Stomach (tissue), 9 donors: ENCODE measurements around the gene ACAP3. TPM values are rescaled to one million over a fixed set of nuclear protein-coding genes. Genes with fewer than 3 reads are reported as not detected.

Experiments used
- DNase-seq, 2 donors: peaks; one replicate each; pipeline versions ENCODE4 v3.0.0 to v3.0.0-alpha.2; 2013 to 2019
- H3K27ac ChIP-seq, 5 donors: fragments of 200-600 bp in 4 of 5; sonication (generic) in 4 of 5; one replicate each; pipeline ENCODE4 v1.5.1; 2013 to 2019; ENCODE audit warnings: mild to moderate bottlenecking in 1 of 5, moderate library complexity in 1 of 5
- H3K27me3 ChIP-seq, 3 donors: fragments of 200-600 bp; sonication (generic); one replicate each; pipeline ENCODE4 v1.5.1; 2017 to 2019; ENCODE audit warnings: mixed run types in 1 of 3
- H3K36me3 ChIP-seq, 4 donors: fragments of 200-600 bp; sonication (generic); 1 replicate in 3 of 4; 2 replicates in 1 of 4; pipeline ENCODE4 v1.5.1; 2016 to 2019
- H3K4me1 ChIP-seq, 4 donors: fragments of 200-600 bp; sonication (generic); one replicate each; pipeline ENCODE4 v1.5.1; 2016 to 2019
- H3K4me3 ChIP-seq, 4 donors: fragments of 200-600 bp; sonication (generic) in 3 of 4; one replicate each; pipeline ENCODE4 v1.5.1; 2016 to 2019; ENCODE audit warnings: mild to moderate bottlenecking in 1 of 4
- H3K9me3 ChIP-seq, 4 donors: fragments of 200-600 bp; sonication (generic); one replicate each; pipeline ENCODE4 v1.5.1; 2016 to 2019
- EP300 ChIP-seq: sonication (generic); formaldehyde crosslinking; IDR thresholded peaks from one replicate; pipeline ENCODE4 v1.6.1; 2017; ENCODE audit warnings: antibody characterized with exemption
- POLR2A ChIP-seq, 4 donors: fragments of 450-650 bp; IDR thresholded peaks; one replicate each; pipeline ENCODE4 v1.6.1; 2016; ENCODE audit warnings: antibody characterized with exemption in 4 of 4, control low read depth in 2 of 4, mild to moderate bottlenecking in 1 of 4, moderate library complexity in 1 of 4
- POLR2AphosphoS5 ChIP-seq, 3 donors: sonication (generic); formaldehyde crosslinking; IDR thresholded peaks; one replicate each; pipeline ENCODE4 v1.6.1; 2016; ENCODE audit warnings: antibody characterized with exemption in 3 of 3
- WGBS, 5 donors: extraction: QIAGEN DNeasy Blood & Tissue Kit in 3 of 5; methylation state at CpG; one replicate each; pipeline versions ENCODE4 v1.1.5 to v1.1.7; 2013 to 2018; 5-methylcytosine and 5-hydroxymethylcytosine counted together
- intact Hi-C: fragments of 100-400 bp; cut with DNase I; formaldehyde crosslinking; loops from one replicate; pipeline ENCODE4 v1.15.1; 2023; ENCODE audit warnings: low total_unique reads
- polyA plus RNA-seq, 3 donors: library from polyadenylated mRNA; stranded (reverse); fragments of 200-250 nt; gene quantifications; one replicate each; pipeline ENCODE4 v1.2.3, GENCODE V29; 2013
- total RNA-seq, 5 donors: library from RNA; depleted of rRNA; stranded (reverse); fragments of >200 nt; gene quantifications; one replicate each; pipeline versions ENCODE4 v1.1.0 to v1.2.3, GENCODE V29; 2014 to 2016
- TF ChIP-seq, protein P1 (sequence below), 7 experiments: fragments of 450-650 bp in 4 of 7; fragments of 200-600 bp in 3 of 7; sonication (generic) in 3 of 7; IDR thresholded peaks; one replicate each; pipeline ENCODE4 v1.5.1; 2016 to 2019; ENCODE audit warnings: antibody characterized with exemption in 7 of 7, control low read depth in 2 of 7, mild to moderate bottlenecking in 1 of 7
- donor health status: healthy with polysubstance abuse.
- donor health status: Bipolar disorder and iron deficiency.
- donor health status: healthy.

The ACAP3 gene
- total and polyA plus RNA-seq, 8 donors, result 17.9 to 374 (median 51.2) TPM

DNA sequence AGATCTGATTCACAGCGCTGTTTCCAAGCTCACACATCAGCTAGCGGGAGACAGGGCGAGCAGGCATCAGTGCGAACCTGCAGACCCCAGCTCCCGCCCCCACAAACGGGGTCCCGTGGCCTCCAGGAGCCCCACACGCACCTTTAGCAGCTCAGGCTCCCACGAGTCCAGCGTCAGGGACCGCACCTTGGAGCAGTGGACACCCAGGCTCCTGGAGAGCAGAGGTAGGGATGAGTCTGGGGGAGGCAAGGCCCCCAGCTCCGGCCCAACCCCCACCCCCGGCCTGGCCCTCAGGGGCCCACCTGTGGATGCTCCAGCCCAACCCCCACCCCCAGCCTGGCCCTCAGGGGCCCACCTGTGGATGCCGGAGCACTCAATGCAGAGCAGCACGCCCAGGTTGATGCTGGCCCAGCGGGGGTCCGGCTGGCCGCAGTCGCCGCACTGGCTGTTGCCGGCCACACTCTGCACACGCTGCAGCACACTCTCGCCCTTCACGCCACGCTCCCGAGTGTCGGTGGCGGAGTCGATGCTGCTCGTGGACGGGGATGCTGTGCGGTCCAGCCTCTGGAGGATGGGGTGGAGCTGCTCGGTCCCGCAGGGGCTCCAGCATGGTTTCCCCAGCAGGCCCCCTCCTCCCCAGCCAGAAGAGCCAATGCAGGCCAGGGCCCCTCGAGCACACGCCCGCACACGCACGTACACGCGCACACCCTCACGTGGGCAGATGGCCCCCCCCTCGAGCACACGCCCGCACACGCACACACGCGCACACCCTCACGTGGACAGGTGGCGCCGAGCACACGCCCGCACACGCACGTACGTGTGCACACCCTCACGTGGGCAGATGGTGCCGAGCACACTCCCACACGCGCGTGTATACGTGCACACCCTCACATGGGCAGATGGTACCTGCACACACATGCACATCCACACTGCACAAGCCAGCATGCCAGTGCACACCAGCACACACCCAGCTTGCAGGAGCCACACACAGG is 11.4 kb downstream of the ACAP3 start:
- WGBS, 5 donors, result 94 to 96% (median 95%) methylated on average over 39 to 62 of the region's 62 CpGs

DNA sequence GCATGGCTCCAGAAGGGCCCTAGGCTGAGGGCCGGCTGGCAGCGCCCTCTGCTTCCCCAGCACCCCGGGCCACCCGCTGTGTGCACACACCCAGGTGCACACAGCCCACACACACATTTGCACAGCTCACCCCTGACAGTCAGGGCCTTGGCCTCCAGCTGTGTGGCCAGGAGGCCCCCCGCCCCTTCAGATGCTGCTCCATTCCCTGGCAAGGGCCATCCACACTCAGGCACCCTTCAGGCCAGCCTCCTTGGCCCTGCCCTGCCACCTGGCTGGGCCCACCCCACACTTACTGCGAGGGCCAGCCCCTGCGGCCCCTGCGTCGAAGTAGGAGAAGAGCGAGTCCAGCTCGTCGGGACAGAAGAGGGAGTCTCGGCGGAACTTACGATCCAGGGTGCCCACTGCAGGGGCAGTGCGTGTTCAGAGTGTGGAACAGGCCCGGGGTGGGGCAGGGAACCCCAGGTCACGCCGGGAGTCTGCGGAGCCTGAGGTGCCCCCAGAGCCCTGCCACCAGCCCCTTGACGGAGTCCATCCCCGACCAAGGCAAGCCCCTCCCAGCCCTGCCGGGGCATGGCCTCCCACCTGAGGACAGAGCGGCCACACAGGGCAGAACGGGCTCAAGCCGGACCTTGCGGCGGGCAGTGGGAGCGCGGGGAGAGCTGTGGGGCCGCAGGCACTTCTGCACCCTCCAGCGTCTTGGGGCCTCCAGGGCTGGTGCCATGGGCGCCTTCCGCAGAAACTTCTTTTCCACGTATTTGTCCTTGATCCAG is 12.4 kb downstream of the ACAP3 start:
- 92 to 96% (median 95%) methylated on average over 18 to 35 of the region's 35 CpGs for WGBS, 5 donors
- no peaks in the 10 kb centered on the region for H3K9me3 ChIP-seq
- no peak overlapping the region for H3K4me3 ChIP-seq
- H3K27me3 ChIP-seq, result no peaks in the 10 kb centered on the region
- no peak overlapping the region for H3K27ac ChIP-seq
- peaks cover 12 to 20% (median 17%) of the 10 kb centered on the region in 4 donors for H3K4me1 ChIP-seq
- DNase-seq, result no peak
- TF ChIP-seq POLR2A (IDR thresholded peaks at IDR 0.05) (no peak), EP300 (no peak), POLR2AphosphoS5 (IDR thresholded peaks at IDR 0.05) (no peak)
- TF ChIP-seq, protein P1, sequence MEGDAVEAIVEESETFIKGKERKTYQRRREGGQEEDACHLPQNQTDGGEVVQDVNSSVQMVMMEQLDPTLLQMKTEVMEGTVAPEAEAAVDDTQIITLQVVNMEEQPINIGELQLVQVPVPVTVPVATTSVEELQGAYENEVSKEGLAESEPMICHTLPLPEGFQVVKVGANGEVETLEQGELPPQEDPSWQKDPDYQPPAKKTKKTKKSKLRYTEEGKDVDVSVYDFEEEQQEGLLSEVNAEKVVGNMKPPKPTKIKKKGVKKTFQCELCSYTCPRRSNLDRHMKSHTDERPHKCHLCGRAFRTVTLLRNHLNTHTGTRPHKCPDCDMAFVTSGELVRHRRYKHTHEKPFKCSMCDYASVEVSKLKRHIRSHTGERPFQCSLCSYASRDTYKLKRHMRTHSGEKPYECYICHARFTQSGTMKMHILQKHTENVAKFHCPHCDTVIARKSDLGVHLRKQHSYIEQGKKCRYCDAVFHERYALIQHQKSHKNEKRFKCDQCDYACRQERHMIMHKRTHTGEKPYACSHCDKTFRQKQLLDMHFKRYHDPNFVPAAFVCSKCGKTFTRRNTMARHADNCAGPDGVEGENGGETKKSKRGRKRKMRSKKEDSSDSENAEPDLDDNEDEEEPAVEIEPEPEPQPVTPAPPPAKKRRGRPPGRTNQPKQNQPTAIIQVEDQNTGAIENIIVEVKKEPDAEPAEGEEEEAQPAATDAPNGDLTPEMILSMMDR (IDR thresholded peaks at IDR 0.05), result no peak
- H3K36me3 ChIP-seq, result peaks cover 12 to 73% (median 59%) of the 10 kb centered on the region in 4 donors
- intact Hi-C loops, result loop anchor here (10.0 kb wide), 1 partner anchor 171 kb away; no protein-coding TSS in a partner anchor

More for the DNA sequence above, 11.4 kb downstream of the ACAP3 start:
- TF ChIP-seq POLR2A (IDR thresholded peaks at IDR 0.05) (no peak), POLR2AphosphoS5 (IDR thresholded peaks at IDR 0.05) (no peak), EP300 (no peak)
- TF ChIP-seq, protein P1 (IDR thresholded peaks at IDR 0.05), result no peak
- H3K27ac ChIP-seq, result no peak overlapping the region
- intact Hi-C loops, result loop anchor here (10.0 kb wide), 1 partner anchor 172 kb away; no protein-coding TSS in a partner anchor
- peaks cover 12 to 78% (median 61%) of the 10 kb centered on the region in 4 donors for H3K36me3 ChIP-seq
- H3K4me3 ChIP-seq, result no peak overlapping the region
- DNase-seq, result no peak
- no peaks in the 10 kb centered on the region for H3K27me3 ChIP-seq
- no peaks in the 10 kb centered on the region for H3K9me3 ChIP-seq
- H3K4me1 ChIP-seq, result peaks cover 2 to 9% (median 6%) of the 10 kb centered on the region in 4 donors

DNA sequence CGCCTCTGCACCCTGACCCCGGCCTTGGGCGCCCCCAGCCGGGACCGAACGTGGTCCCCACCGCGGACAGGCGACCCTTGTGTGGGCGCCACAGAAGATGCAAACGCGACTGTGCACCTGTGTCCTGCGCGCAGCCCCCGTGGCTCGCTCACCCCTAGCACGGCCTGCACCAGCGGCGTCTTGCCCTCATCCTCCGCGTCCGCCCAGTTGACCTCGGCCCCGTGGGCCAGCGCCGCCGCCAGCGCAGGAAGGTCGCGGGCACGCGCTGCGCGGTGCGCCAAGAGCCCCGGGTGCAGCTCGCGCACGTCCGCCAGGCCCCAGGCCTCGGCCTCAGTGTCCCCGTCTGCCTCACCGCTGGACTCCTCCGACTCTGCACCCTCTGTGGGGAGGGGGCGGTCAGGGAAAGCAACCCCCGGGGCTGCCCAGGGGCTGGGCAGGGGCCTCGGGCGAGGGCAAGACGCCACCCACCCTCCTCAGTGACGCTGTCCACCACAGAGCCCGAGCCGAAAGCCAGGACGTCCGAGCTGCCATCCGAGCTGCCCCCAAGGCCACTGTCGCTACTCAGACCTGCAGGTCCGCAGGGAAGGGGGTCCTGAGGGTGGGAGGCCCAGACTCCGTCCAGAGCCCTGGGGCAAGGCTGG is 13.4 kb downstream of the ACAP3 start:
- intact Hi-C loops, result loop anchor here (10.0 kb wide), 1 partner anchor 170 kb away; no protein-coding TSS in a partner anchor
- Histone ChIP-seq H3K4me3 (no peak overlapping the region), H3K36me3 (peaks cover 12 to 63% (median 52%) of the 10 kb centered on the region in 4 donors), H3K9me3 (no peaks in the 10 kb centered on the region), H3K4me1 (peaks cover 12 to 23% (median 19%) of the 10 kb centered on the region in 4 donors), H3K27me3 (no peaks in the 10 kb centered on the region), H3K27ac (no peak overlapping the region)
- TF ChIP-seq POLR2AphosphoS5 (IDR thresholded peaks at IDR 0.05) (no peak), POLR2A (IDR thresholded peaks at IDR 0.05) (no peak), EP300 (no peak)
- TF ChIP-seq, protein P1 (IDR thresholded peaks at IDR 0.05), result no peak
- WGBS, 5 donors, result 87 to 90% (median 90%) methylated on average over 38 to 58 of the region's 58 CpGs
- no peak for DNase-seq
